Measurements from ENCODE around the gene LTA. TPM values are rescaled to one million over a fixed set of nuclear protein-coding genes. Genes with fewer than 3 reads are reported as not detected.
"Not testable (repeated sequence)": the region's sequence is repeated elsewhere in the genome, so short reads cannot be mapped to it uniquely, and the experiment has no call there.

Gene LTA
- total RNA-seq, 1 experiment from 2014 or later, result not detected

DNA sequence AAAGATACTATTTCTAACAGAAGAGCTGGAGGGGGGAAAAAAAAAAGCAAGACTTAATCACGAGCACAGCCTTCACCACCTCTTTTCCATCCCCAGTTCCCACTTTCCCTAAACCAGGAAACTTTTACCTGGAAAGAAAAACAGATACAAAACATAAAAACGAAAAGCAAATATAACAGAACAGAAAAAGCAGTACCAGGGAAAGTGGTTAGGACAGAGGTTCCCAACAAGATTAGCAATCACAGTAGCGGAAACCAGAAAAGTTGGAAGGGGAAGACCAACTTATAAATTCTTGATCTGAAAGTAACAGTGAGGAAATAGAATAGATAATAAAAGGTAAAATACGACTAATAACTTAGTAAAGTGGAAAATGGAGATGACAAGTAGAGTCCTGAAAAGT is 31.4 kb upstream of the LTA start:
- in situ Hi-C loops (cut with HindIII; ENCODE audit: low pct_unique_long_range_greater_than_20kb, low sequenced_read_pairs), result no loop called here
- no peak for DNase-seq (ENCODE audit: low read depth, low spot score)

GRCh38 chr6:31541059-31541657 is 30.9 kb upstream of the LTA start:
- DNase-seq (ENCODE audit: low read depth, low spot score), result no peak
- in situ Hi-C loops (cut with HindIII; ENCODE audit: low pct_unique_long_range_greater_than_20kb, low sequenced_read_pairs), result no loop called here

GRCh38 chr6:31541658-31542521 is 30.2 kb upstream of the LTA start, which contains the start of gene DDX39B:
DDX39B (minus strand) TSS chr6:31542003; CDS start chr6:31540532, 1,471 bp downstream.
- DNase-seq (ENCODE audit: low read depth, low spot score), result peak; percentile 97
- in situ Hi-C loops (cut with HindIII; ENCODE audit: low pct_unique_long_range_greater_than_20kb, low sequenced_read_pairs), result no loop called here

DNA sequence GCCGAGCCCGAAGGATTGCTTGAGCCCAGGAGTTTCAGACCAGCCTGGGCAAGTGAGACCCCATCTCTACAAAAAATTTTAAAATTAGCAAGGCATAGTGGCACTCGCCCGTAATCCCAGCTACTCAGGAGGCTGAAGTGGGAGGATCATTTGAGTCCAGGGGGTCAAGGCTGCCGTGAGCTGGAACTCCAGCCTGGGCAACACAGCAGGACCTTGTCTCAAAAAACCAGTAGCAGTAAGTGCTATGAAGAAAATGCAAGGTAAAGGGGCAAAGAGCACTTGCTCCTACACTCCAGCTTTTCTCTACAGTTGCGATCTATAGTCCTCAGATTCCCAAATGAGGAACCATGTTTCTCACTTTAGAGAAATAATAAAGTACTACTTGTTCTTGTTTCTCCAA is 28.4 kb upstream of the LTA start:
- in situ Hi-C loops (cut with HindIII; ENCODE audit: low pct_unique_long_range_greater_than_20kb, low sequenced_read_pairs), result no loop called here

GRCh38 chr6:31544676-31545075 is 27.4 kb upstream of the LTA start:
- no peak for DNase-seq (ENCODE audit: low read depth, low spot score)
- in situ Hi-C loops (cut with HindIII; ENCODE audit: low pct_unique_long_range_greater_than_20kb, low sequenced_read_pairs), result no loop called here

More for the DNA sequence above, 28.4 kb upstream of the LTA start:
- no peak for DNase-seq (ENCODE audit: low read depth, low spot score)

GRCh38 chr6:31545291-31545690 is 26.8 kb upstream of the LTA start:
- in situ Hi-C loops (cut with HindIII; ENCODE audit: low pct_unique_long_range_greater_than_20kb, low sequenced_read_pairs), result no loop called here
- DNase-seq (ENCODE audit: low read depth, low spot score), result no peak

DNA sequence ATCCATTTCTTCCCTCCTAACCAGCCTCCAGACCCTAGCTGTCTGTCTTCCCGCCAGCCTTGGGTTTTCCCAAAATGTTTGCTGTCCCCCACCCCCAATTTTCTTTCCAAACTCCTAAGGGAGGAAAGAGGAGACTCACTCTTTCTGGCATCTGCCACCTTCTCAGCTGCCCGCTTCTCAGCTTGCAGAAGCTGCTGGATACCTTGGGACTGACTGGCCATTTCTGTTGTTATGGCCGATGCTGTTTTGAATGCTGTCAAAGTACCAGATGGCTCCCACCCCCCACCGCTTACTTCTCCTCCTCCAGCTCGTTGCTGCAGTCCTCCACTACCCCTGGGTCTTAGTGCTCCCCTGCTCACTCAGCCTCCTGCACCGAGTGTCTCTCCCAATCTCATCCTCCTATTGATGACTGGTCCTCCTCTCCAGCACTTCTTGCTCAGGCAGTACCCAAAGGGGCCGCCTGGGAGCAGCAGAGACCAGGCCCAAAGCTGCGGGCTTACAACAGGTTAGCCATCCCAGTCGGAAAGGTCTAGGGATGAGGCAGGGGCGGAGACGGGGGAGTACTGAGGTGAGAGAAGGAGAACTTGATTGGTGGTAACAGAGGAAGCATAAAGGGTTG is 25.6 kb upstream of the LTA start, which contains the start of gene ATP6V1G2:
TSS of gene ATP6V1G2 (minus strand) at position 270 of the 619 bp plus-strand sequence. CDS start at position 221, 49 bp downstream.
- DNase-seq (ENCODE audit: low read depth, low spot score), result peak; percentile 91

GRCh38 chr6:31546958-31547726 is 24.9 kb upstream of the LTA start, which contains the start of gene NFKBIL1:
NFKBIL1 (plus strand) TSS chr6:31547608; CDS start chr6:31547695, 87 bp downstream.
- in situ Hi-C loops (cut with HindIII; ENCODE audit: low pct_unique_long_range_greater_than_20kb, low sequenced_read_pairs), result no loop called here
- peak; percentile 97 for DNase-seq (ENCODE audit: low read depth, low spot score)

More for the DNA sequence above, 25.6 kb upstream of the LTA start, which contains the start of gene ATP6V1G2:
- in situ Hi-C loops (cut with HindIII; ENCODE audit: low pct_unique_long_range_greater_than_20kb, low sequenced_read_pairs), result no loop called here

GRCh38 chr6:31547727-31548543 is 24.2 kb upstream of the LTA start:
- in situ Hi-C loops (cut with HindIII; ENCODE audit: low pct_unique_long_range_greater_than_20kb, low sequenced_read_pairs), result no loop called here

GRCh38 chr6:31548544-31548873 is 23.6 kb upstream of the LTA start:
- in situ Hi-C loops (cut with HindIII; ENCODE audit: low pct_unique_long_range_greater_than_20kb, low sequenced_read_pairs), result no loop called here
- DNase-seq (ENCODE audit: low read depth, low spot score), result no peak

More at GRCh38 chr6:31547727-31548543, 24.2 kb upstream of the LTA start:
- no peak for DNase-seq (ENCODE audit: low read depth, low spot score)

DNA sequence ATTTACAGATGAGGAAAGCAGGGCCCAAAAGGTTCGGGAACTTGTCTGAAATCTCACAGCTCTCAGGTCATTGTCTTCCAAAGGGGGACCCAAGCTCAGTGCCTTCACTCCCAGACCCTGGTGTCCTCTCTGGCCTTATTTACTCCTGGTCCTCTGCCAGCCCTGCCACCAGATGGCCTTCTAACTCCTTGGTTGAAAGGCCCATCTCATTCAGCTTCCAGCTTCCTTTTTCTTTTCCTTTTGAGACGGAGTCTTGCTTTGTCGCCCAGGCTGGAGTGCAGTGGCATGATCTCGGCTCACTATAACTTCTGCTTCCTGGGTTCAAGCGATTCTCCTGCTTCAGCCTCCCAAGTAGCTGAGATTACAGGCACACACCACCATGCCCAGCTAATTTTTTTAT is 20.7 kb upstream of the LTA start:
- peak; percentile 81 for DNase-seq (ENCODE audit: low read depth, low spot score)
- in situ Hi-C loops (cut with HindIII; ENCODE audit: low pct_unique_long_range_greater_than_20kb, low sequenced_read_pairs), result not testable (repeated sequence)

DNA sequence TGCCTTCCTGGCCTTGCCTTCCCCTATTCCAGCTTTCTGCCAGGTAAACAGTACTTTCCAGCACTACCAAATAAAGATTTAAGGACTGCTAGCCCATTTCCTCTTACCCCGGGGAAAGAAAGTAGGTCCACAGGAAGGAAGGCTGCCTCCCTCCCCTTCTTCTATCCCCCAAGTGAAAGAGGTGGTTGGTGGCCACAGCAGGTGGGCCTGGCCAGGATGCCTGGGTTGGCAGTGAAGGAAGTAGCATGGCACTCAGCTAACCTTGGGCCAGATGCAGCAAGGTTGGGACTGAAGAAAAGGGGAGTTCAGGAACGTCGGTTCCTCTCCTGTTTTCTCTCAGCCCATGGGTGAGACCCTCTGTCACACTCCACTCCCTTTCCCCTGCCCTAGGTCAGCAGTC is 15.8 kb upstream of the LTA start:
- in situ Hi-C loops (cut with HindIII; ENCODE audit: low pct_unique_long_range_greater_than_20kb, low sequenced_read_pairs), result no loop called here

DNA sequence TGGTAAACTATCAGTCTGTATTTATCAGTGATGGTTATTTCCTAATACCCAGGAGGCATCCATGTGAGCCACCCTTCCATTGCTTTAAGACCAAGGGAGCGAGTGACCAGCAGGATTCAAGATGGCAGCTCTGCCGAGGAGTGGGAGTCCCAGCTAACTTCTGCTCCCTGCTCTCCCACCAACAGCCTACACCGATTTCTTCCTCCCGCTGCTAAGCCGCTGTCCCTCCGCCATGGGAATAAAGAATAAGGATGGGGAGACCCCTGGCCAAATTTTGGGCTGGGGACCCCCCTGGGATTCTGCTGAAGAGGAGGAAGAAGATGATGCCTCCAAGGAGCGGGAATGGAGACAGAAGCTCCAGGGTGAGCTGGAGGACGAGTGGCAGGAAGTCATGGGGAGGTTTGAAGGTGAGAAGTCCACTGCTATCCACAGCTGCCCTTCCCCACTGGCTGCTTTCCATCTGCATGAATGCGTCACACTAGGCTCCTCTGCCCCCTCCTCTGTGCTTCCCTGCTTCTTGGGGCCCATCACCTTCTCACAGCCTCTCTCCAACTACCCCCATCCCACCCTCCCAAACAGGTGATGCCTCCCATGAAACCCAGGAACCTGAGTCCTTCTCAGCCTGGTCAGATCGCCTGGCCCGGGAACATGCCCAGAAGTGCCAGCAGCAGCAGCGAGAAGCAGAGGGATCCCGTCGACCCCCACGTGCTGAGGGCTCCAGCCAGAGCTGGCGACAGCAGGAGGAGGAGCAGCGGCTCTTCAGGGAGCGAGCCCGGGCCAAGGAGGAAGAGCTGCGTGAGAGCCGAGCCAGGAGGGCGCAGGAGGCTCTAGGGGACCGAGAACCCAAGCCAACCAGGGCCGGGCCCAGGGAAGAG is 14.4 kb upstream of the LTA start:
- in situ Hi-C loops (cut with HindIII; ENCODE audit: low pct_unique_long_range_greater_than_20kb, low sequenced_read_pairs), result no loop called here
- no peak for DNase-seq (ENCODE audit: low read depth, low spot score)

More for the DNA sequence above, 15.8 kb upstream of the LTA start:
- DNase-seq (ENCODE audit: low read depth, low spot score), result no peak

GRCh38 chr6:31558318-31558625 is 13.8 kb upstream of the LTA start:
- DNase-seq (ENCODE audit: low read depth, low spot score), result no peak
- in situ Hi-C loops (cut with HindIII; ENCODE audit: low pct_unique_long_range_greater_than_20kb, low sequenced_read_pairs), result no loop called here

DNA sequence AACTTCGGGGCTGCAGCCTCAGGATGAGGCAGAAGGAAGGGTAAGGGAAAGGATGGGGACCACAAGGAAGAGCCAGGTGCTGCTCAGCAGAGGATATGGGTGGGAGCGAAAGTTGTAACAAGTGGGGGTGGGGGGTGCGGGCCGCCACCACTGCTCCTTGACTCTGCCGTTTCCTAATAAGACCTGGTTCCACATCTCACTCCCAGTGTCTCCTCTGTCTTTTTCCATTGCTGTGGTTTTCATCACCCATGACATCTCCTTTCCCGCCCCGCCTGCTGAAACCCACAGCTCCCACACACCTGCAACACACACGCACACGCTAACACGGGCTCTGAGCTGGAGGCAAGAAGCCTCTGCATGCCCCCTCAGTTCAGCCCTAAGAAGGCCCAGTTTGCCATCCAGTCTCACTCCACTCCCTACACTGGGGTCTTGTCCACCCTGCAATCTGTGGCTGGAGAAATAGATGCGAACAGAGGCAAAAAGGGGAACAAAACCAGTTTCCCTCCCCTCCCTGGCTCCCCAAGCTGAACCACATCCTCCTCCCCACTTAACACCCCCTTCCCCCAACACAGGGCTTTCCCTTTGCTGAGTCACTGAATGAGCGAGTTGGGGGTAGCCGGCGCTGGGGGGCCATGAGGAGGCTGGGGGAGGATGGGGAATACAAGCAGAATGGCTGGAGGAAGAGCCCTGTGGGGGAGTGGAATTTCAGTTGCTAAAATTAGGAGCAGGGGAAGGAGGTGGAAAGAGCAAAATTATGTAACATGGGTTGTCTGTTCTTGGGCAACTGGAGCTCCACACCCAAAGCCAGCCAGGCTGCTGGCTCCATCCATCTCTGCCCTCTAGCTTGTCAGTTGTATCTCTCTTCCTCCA is 13.2 kb upstream of the LTA start:
- no peak for DNase-seq (ENCODE audit: low read depth, low spot score)
- in situ Hi-C loops (cut with HindIII; ENCODE audit: low pct_unique_long_range_greater_than_20kb, low sequenced_read_pairs), result no loop called here

All from SK-MEL-5 (cell line).